Testis (tissue), 3 donors: Measurements from ENCODE around the gene MOB3B. TPM values are rescaled to one million over a fixed set of nuclear protein-coding genes. Genes with fewer than 3 reads are reported as not detected.

Source experiments
- DNase-seq: peaks from one replicate; pipeline ENCODE4 v3.0.0-alpha.2; 2019
- H3K27ac ChIP-seq, 2 donors: fragments of 200-600 bp; sonication (generic); one replicate each; pipeline ENCODE4 v1.5.1; 2019
- H3K27me3 ChIP-seq: fragments of 200-600 bp; sonication (generic); one replicate; pipeline ENCODE4 v1.5.1; 2019
- H3K36me3 ChIP-seq: fragments of 200-600 bp; sonication (generic); one replicate; pipeline ENCODE4 v1.5.1; 2017; ENCODE audit warnings: low read depth; ENCODE audit errors: missing control alignments
- H3K4me1 ChIP-seq: fragments of 200-600 bp; sonication (generic); one replicate; pipeline ENCODE4 v1.5.1; 2019
- H3K4me3 ChIP-seq, 2 donors: fragments of 200-600 bp; sonication (generic); one replicate each; pipeline ENCODE4 v1.5.1; 2017 to 2019
- H3K9me3 ChIP-seq: fragments of 200-600 bp; sonication (generic); one replicate; pipeline ENCODE4 v1.5.1; 2017
- POLR2A ChIP-seq: fragments of 450-650 bp; IDR thresholded peaks from one replicate; pipeline ENCODE4 v1.6.1; 2017; ENCODE audit warnings: antibody characterized with exemption, mild to moderate bottlenecking, moderate library complexity
- WGBS, 2 donors: methylation state at CpG; one replicate each; pipeline ENCODE4 v1.1.5; 2018; 5-methylcytosine and 5-hydroxymethylcytosine counted together
- intact Hi-C: fragments of 100-400 bp; cut with DNase I; formaldehyde crosslinking; loops from one replicate; pipeline ENCODE4 v1.15.1; 2023; ENCODE audit warnings: low total_unique reads
- polyA plus RNA-seq: library from polyadenylated mRNA; stranded (reverse); fragments of 350-450 nt; fragmentation: Illumina TruSeq; extraction: RNeasy Lipid Tissue Mini Kit (QIAGEN cat#74804); gene quantifications from one replicate; pipeline ENCODE4 v1.2.3, GENCODE V29; 2014; ENCODE audit warnings: low read depth, low replicate concordance; ENCODE audit not compliant: insufficient read depth
- total RNA-seq, 2 donors: library from RNA; depleted of rRNA; stranded (reverse); fragments of >200 nt; gene quantifications; one replicate each; pipeline ENCODE4 v1.2.3, GENCODE V29; 2016
- TF ChIP-seq, protein P1 (sequence below), 3 experiments: fragments of 450-650 bp in 2 of 3; fragments of 200-600 bp in 1 of 3; sonication (generic) in 1 of 3; IDR thresholded peaks; one replicate each; pipeline ENCODE4 v1.5.1; 2016 to 2019; ENCODE audit warnings: antibody characterized with exemption in 3 of 3, mild to moderate bottlenecking in 2 of 3, moderate library complexity in 1 of 3

The MOB3B gene
- total and polyA plus RNA-seq, 3 donors from 2014 or later, result 9.1 to 23.2 (median 17.5) TPM

DNA sequence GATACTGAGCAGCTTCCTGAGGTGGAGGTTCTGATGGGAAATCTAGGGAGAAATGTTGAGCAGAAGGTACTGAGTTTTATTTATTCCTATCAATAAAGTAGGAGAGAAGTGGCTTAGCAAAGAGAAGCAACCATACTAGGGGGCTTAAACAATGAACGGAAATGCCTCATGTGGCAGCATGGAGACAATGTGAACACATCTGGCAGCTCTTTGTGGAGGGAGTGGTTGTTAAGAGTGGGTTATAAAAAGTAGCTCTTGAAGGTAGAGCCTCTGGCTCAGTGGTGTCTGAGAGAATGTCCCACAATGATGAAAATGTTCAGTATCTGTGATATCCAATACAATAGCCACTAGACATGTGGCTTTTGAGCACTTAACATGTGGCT is 179.9 kb downstream of the MOB3B start:
- Histone ChIP-seq H3K27ac (no peak overlapping the region), H3K9me3 (no peaks in the 10 kb centered on the region), H3K27me3 (no peaks in the 10 kb centered on the region), H3K36me3 (no peaks in the 10 kb centered on the region), H3K4me1 (peaks cover 22% of the 10 kb centered on the region), H3K4me3 (no peak overlapping the region)
- WGBS, 2 donors, result 67 to 94% methylated on average over 1 of the region's 1 CpG
- intact Hi-C loops, result loop anchor here (10.0 kb wide), 1 partner anchor 55 kb away; no protein-coding TSS in a partner anchor
- DNase-seq, result no peak
- TF ChIP-seq POLR2A, result no peak
- TF ChIP-seq, protein P1, sequence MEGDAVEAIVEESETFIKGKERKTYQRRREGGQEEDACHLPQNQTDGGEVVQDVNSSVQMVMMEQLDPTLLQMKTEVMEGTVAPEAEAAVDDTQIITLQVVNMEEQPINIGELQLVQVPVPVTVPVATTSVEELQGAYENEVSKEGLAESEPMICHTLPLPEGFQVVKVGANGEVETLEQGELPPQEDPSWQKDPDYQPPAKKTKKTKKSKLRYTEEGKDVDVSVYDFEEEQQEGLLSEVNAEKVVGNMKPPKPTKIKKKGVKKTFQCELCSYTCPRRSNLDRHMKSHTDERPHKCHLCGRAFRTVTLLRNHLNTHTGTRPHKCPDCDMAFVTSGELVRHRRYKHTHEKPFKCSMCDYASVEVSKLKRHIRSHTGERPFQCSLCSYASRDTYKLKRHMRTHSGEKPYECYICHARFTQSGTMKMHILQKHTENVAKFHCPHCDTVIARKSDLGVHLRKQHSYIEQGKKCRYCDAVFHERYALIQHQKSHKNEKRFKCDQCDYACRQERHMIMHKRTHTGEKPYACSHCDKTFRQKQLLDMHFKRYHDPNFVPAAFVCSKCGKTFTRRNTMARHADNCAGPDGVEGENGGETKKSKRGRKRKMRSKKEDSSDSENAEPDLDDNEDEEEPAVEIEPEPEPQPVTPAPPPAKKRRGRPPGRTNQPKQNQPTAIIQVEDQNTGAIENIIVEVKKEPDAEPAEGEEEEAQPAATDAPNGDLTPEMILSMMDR (IDR thresholded peaks at IDR 0.05), result no peak

DNA sequence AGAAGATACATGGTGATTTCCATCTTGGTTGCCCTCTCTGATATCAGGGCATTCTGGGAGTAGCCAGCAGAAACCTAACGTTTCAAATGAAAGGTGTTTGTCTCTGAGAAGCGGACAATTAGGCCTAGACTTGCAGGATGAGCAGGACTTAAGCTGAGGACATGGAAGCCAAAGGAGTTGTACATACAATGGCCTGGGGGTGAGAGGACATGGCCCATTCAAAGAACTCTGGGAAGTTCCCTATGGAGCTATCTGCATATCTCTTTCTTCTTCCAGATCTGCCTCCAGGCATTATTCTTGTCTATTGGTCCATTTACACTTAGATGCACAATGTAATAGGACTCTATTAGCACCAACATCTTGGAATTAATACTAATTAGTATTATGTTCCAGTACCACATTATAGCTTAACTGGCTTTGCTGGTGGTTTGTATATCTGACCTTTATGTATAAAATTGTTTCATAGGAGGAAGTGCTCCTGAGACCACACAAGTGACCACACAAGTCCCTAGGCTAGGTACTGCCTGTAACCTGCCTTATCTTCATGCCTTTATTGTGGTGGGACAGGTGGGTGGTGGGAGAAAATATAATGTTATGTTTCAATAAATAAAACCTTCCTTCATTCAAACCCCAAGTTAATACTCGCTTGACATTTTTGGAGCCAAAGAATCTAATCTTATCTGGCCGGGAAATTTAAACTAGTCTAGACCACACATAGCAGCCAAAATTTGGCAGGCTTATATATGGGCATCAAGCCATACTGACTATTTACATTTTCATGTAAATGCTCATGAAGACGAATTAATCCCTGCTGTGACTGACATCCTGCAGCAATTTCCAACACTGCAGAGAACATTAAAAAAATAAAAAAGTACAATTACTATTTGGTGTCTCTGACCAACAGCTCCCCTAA is 180.6 kb downstream of the MOB3B start:
- Histone ChIP-seq H3K36me3 (no peaks in the 10 kb centered on the region), H3K27ac (no peak overlapping the region), H3K4me1 (peaks cover 22% of the 10 kb centered on the region), H3K9me3 (no peaks in the 10 kb centered on the region), H3K27me3 (no peaks in the 10 kb centered on the region), H3K4me3 (no peak overlapping the region)
- no peak for DNase-seq
- intact Hi-C loops, result no loop called here
- TF ChIP-seq POLR2A, result no peak
- TF ChIP-seq, protein P1 (IDR thresholded peaks at IDR 0.05), result no peak
- WGBS, 2 donors, result 61 to 80% methylated on average over 5 of the region's 5 CpGs

GRCh38 chr9:27347889-27348288 is 181.7 kb downstream of the MOB3B start:
- H3K27me3 ChIP-seq, result no peaks in the 10 kb centered on the region
- H3K4me3 ChIP-seq, result no peak overlapping the region
- peaks cover 12% of the 10 kb centered on the region for H3K4me1 ChIP-seq
- no peaks in the 10 kb centered on the region for H3K9me3 ChIP-seq
- no peak overlapping the region for H3K27ac ChIP-seq
- no peaks in the 10 kb centered on the region for H3K36me3 ChIP-seq
- TF ChIP-seq, protein P1 (IDR thresholded peaks at IDR 0.05), result no peak
- no peak for TF ChIP-seq POLR2A
- intact Hi-C loops, result no loop called here
- 88 to 94% methylated on average over 1 of the region's 1 CpG for WGBS, 2 donors
- DNase-seq, result no peak

DNA sequence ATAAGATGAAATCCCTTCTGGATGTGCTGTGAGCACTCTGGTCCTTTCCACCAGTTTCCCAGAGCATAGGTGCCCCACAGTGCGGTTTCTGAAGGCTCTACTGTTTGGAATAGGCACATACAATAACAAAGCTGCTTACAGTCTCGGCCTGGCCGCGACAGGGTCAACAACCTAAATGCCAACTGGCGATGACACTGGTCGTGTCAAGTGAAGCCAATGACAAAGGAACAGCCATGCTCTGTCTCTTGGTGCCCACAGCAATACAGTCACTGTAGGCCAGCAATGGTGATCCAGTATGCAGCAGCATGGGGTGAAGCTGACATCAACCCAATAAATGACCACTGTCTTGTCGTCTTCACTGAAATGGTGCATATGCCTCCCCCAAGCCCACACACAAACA is 184.8 kb downstream of the MOB3B start:
- H3K4me3 ChIP-seq, result no peak overlapping the region
- H3K36me3 ChIP-seq, result no peaks in the 10 kb centered on the region
- DNase-seq, result no peak
- no peak overlapping the region for H3K27ac ChIP-seq
- H3K27me3 ChIP-seq, result no peaks in the 10 kb centered on the region
- no peak for TF ChIP-seq POLR2A
- TF ChIP-seq, protein P1 (IDR thresholded peaks at IDR 0.05), result no peak
- peaks cover 20% of the 10 kb centered on the region for H3K4me1 ChIP-seq
- intact Hi-C loops, result no loop called here
- 96 to 100% methylated on average over 7 of the region's 7 CpGs for WGBS, 2 donors
- no peaks in the 10 kb centered on the region for H3K9me3 ChIP-seq
